Astrocyte (in vitro differentiated cells and primary cell): ENCODE data around the gene SAP30BP. TPM values are rescaled to one million over a fixed set of nuclear protein-coding genes. Genes with fewer than 3 reads are reported as not detected.

Source experiments
- DNase-seq: peaks from one replicate; pipeline ENCODE4 v3.0.0-alpha.2; 2010; ENCODE audit warnings: low read depth
- FAIRE-seq: peaks from 2 replicates; lab custom pipeline; 2011; peaks lifted over from hg19 to GRCh38; lab: Jason Lieb, UNC
- H2AFZ ChIP-seq: 2 replicates; pipeline ENCODE4 v1.6.0; 2012; ENCODE audit warnings: low read depth, low read length, inconsistent platforms
- H3K27ac ChIP-seq: 2 replicates; pipeline ENCODE4 v1.5.1; 2011; ENCODE audit warnings: low read depth, low read length, inconsistent platforms
- H3K27me3 ChIP-seq: 2 replicates; pipeline ENCODE4 v1.6.0; 2011; ENCODE audit warnings: low read length, inconsistent platforms; ENCODE audit not compliant: insufficient read depth
- H3K36me3 ChIP-seq: 2 replicates; pipeline ENCODE4 v1.5.1; 2011; ENCODE audit warnings: low read length, inconsistent platforms; ENCODE audit not compliant: insufficient read depth
- H3K4me1 ChIP-seq: 2 replicates; pipeline ENCODE4 v1.5.1; 2011; ENCODE audit warnings: low read length, inconsistent platforms; ENCODE audit not compliant: insufficient read depth
- H3K4me2 ChIP-seq: 2 replicates; pipeline ENCODE4 v1.6.0; 2012; ENCODE audit warnings: low read length, inconsistent platforms
- H3K4me3 ChIP-seq: 2 replicates; pipeline ENCODE4 v1.5.1; 2011; ENCODE audit warnings: low read depth, mild to moderate bottlenecking, low read length, inconsistent platforms; ENCODE audit not compliant: insufficient read depth
- H3K79me2 ChIP-seq: 2 replicates; pipeline ENCODE4 v1.6.0; 2012; ENCODE audit warnings: mild to moderate bottlenecking, low read length, inconsistent platforms; ENCODE audit not compliant: insufficient read depth
- H3K9ac ChIP-seq: 2 replicates; pipeline ENCODE4 v1.6.0; 2012; ENCODE audit warnings: mild to moderate bottlenecking, low read length, inconsistent platforms
- H3K9me3 ChIP-seq: 2 replicates; pipeline ENCODE4 v1.5.1; 2012; ENCODE audit warnings: low read depth, mild to moderate bottlenecking, low read length, inconsistent platforms; ENCODE audit not compliant: insufficient read depth
- H4K20me1 ChIP-seq: 2 replicates; pipeline ENCODE4 v1.6.0; 2012; ENCODE audit warnings: low read length, inconsistent platforms; ENCODE audit not compliant: insufficient read depth
- H3K27ac Mint-ChIP-seq: one replicate; pipeline ENCODE4 v1.8.0; 2021; ENCODE audit warnings: mild to moderate bottlenecking, mixed read lengths; ENCODE audit not compliant: unreplicated experiment
- H3K27me3 Mint-ChIP-seq: one replicate; pipeline ENCODE4 v1.8.0; 2021; ENCODE audit warnings: low read depth, mixed read lengths; ENCODE audit not compliant: unreplicated experiment
- H3K36me3 Mint-ChIP-seq: one replicate; pipeline ENCODE4 v1.8.0; 2021; ENCODE audit warnings: low read depth, mixed read lengths; ENCODE audit not compliant: unreplicated experiment
- H3K4me1 Mint-ChIP-seq: one replicate; pipeline ENCODE4 v1.8.0; 2021; ENCODE audit warnings: low read depth, mixed read lengths; ENCODE audit not compliant: unreplicated experiment
- H3K4me3 Mint-ChIP-seq: one replicate; pipeline ENCODE4 v1.8.0; 2021; ENCODE audit warnings: mild to moderate bottlenecking, moderate library complexity, mixed read lengths; ENCODE audit not compliant: unreplicated experiment
- H3K9me3 Mint-ChIP-seq: one replicate; pipeline ENCODE4 v1.8.0; 2021; ENCODE audit warnings: mild to moderate bottlenecking, mixed read lengths; ENCODE audit not compliant: unreplicated experiment
- CTCF ChIP-seq: IDR thresholded peaks from 2 replicates; pipeline ENCODE4 v1.5.1; 2011; ENCODE audit warnings: low read depth, mild to moderate bottlenecking, inconsistent platforms, low read length, moderate library complexity; ENCODE audit not compliant: insufficient read depth
- EZH2 ChIP-seq: IDR thresholded peaks from 2 replicates; pipeline ENCODE4 v1.6.1; 2012; ENCODE audit warnings: mild to moderate bottlenecking, low read length, inconsistent platforms; ENCODE audit not compliant: insufficient read depth
- total RNA-seq: library from RNA; stranded (reverse); gene quantifications from 2 replicates; pipeline ENCODE4 v1.2.1, GENCODE V29; 2021

The SAP30BP gene
- total RNA-seq, 1 donor from 2014 or later: 99.2 TPM

- Mint-ChIP-seq H3K4me1 (peaks cover 11% of the 10 kb centered on the region), H3K27me3 (peaks cover 20% of the 10 kb centered on the region), H3K9me3 (no peaks in the 10 kb centered on the region), H3K27ac (peak overlapping the region; percentile 85), H3K4me3 (peak overlapping the region; percentile 32), H3K36me3 (peaks cover 3% of the 10 kb centered on the region)
- H3K9me3 ChIP-seq: no peaks in the 10 kb centered on the region
- FAIRE-seq: no peak
- H3K4me3 ChIP-seq: no peak overlapping the region
- no peaks in the 10 kb centered on the region for H3K79me2 ChIP-seq
- TF ChIP-seq EZH2: no peak
- TF ChIP-seq CTCF: no peak
- H3K4me1 ChIP-seq: no peaks in the 10 kb centered on the region
- no peaks in the 10 kb centered on the region for H3K36me3 ChIP-seq
- H3K27me3 ChIP-seq: no peaks in the 10 kb centered on the region
- H3K4me2 ChIP-seq: no peak overlapping the region
- H4K20me1 ChIP-seq: peaks cover 5% of the 10 kb centered on the region
- no peak overlapping the region for H3K27ac ChIP-seq
- H3K9ac ChIP-seq: no peak overlapping the region
- no peak for DNase-seq
- H2AFZ ChIP-seq: no peak overlapping the region
Measured at GRCh38 chr17:75622771-75623273, 44.3 kb upstream of the SAP30BP start.

- Histone ChIP-seq H3K4me3 (no peak overlapping the region), H3K9ac (no peak overlapping the region), H3K27me3 (no peaks in the 10 kb centered on the region), H3K36me3 (no peaks in the 10 kb centered on the region), H4K20me1 (peaks cover 5% of the 10 kb centered on the region), H3K4me2 (no peak overlapping the region), H3K9me3 (no peaks in the 10 kb centered on the region), H3K27ac (no peak overlapping the region), H3K4me1 (no peaks in the 10 kb centered on the region), H2AFZ (no peak overlapping the region), H3K79me2 (no peaks in the 10 kb centered on the region)
- peaks cover 11% of the 10 kb centered on the region for H3K4me1 Mint-ChIP-seq
- no peaks in the 10 kb centered on the region for H3K9me3 Mint-ChIP-seq
- H3K36me3 Mint-ChIP-seq: peaks cover 3% of the 10 kb centered on the region
- H3K27me3 Mint-ChIP-seq: peaks cover 20% of the 10 kb centered on the region
- H3K4me3 Mint-ChIP-seq: no peak overlapping the region
- TF ChIP-seq EZH2 (no peak), CTCF (no peak)
- FAIRE-seq (no peak), DNase-seq (no peak)
- H3K27ac Mint-ChIP-seq: peak overlapping the region; percentile 85
Measured at GRCh38 chr17:75623386-75623785, 43.8 kb upstream of the SAP30BP start.

GRCh38 chr17:75624021-75624420 is 43.1 kb upstream of the SAP30BP start:
- Histone ChIP-seq H2AFZ (no peak overlapping the region), H3K4me1 (no peaks in the 10 kb centered on the region), H3K36me3 (no peaks in the 10 kb centered on the region), H3K9ac (no peak overlapping the region), H3K4me2 (no peak overlapping the region), H3K9me3 (no peaks in the 10 kb centered on the region), H3K4me3 (no peak overlapping the region), H3K27me3 (no peaks in the 10 kb centered on the region), H3K79me2 (no peaks in the 10 kb centered on the region), H4K20me1 (peaks cover 5% of the 10 kb centered on the region), H3K27ac (no peak overlapping the region)
- H3K9me3 Mint-ChIP-seq: no peaks in the 10 kb centered on the region
- H3K4me3 Mint-ChIP-seq: no peak overlapping the region
- peaks cover 14% of the 10 kb centered on the region for H3K27me3 Mint-ChIP-seq
- DNase-seq (no peak), FAIRE-seq (no peak)
- TF ChIP-seq EZH2 (no peak), CTCF (no peak)
- H3K27ac Mint-ChIP-seq: no peak overlapping the region
- H3K36me3 Mint-ChIP-seq: peaks cover 3% of the 10 kb centered on the region
- H3K4me1 Mint-ChIP-seq: peaks cover 11% of the 10 kb centered on the region
